H1 (cell line): ENCODE measurements around the gene FAM210A. TPM values are rescaled to one million over a fixed set of nuclear protein-coding genes. Genes with fewer than 3 reads are reported as not detected.

Experiments
- CTCF ChIA-PET: fragments of 300-600 bp; sonication (Branson Sonifier 250); formaldehyde crosslinking; loops from one replicate; lab custom pipeline; 2021; ENCODE audit not compliant: partially characterized antibody; lab: Charles Lee
- POLR2A ChIA-PET: fragments of 300-600 bp; sonication (Branson Sonifier 250); formaldehyde crosslinking; loops from one replicate; lab custom pipeline; 2021; ENCODE audit warnings: inconsistent platforms; ENCODE audit not compliant: partially characterized antibody; lab: Charles Lee
- DNase-seq, 2 experiments: peaks; one replicate each; pipeline versions ENCODE4 v3.0.0 to v3.0.0-alpha.2; 2010 to 2022; ENCODE audit warnings: low spot score in 2 of 2, low read depth in 1 of 2, mixed read lengths in 1 of 2
- FAIRE-seq: peaks from 2 replicates; lab custom pipeline; 2011; peaks lifted over from hg19 to GRCh38; lab: Jason Lieb, UNC
- H2AFZ ChIP-seq: 2 replicates; pipeline ENCODE4 v1.8.1; 2012; ENCODE audit warnings: low read length, inconsistent platforms
- H2AK5ac ChIP-seq: 2 replicates; pipeline ENCODE4 v1.6.1; 2013; ENCODE audit warnings: low read depth, low read length
- H2BK120ac ChIP-seq: replicated peaks from 2 replicates; pipeline ENCODE3; 2013; ENCODE audit warnings: low read depth, low read length, inconsistent platforms
- H2BK12ac ChIP-seq: 2 replicates; pipeline ENCODE4 v1.6.1; 2013; ENCODE audit warnings: low read depth, low read length
- H2BK15ac ChIP-seq: 2 replicates; pipeline ENCODE4 v1.6.1; 2013; ENCODE audit warnings: low read length
- H2BK20ac ChIP-seq: 2 replicates; pipeline ENCODE4 v1.6.1; 2013; ENCODE audit warnings: low read length
- H2BK5ac ChIP-seq: 2 replicates; pipeline ENCODE4 v1.6.1; 2013; ENCODE audit warnings: low read depth, low read length
- H3K14ac ChIP-seq: 2 replicates; pipeline ENCODE4 v1.6.1; 2013; ENCODE audit warnings: inconsistent platforms; ENCODE audit not compliant: insufficient read length
- H3K18ac ChIP-seq: 2 replicates; pipeline ENCODE4 v1.6.1; 2013; ENCODE audit warnings: low read length; ENCODE audit errors: extremely low read depth
- H3K23ac ChIP-seq: 2 replicates; pipeline ENCODE4 v1.6.1; 2013; ENCODE audit warnings: inconsistent platforms; ENCODE audit not compliant: insufficient read length
- H3K23me2 ChIP-seq: 2 replicates; pipeline ENCODE4 v1.6.1; 2013; ENCODE audit warnings: low read depth, low read length
- H3K27ac ChIP-seq: 2 replicates; pipeline ENCODE4 v1.6.1; 2011; ENCODE audit warnings: low read depth, low read length, inconsistent platforms
- H3K27me3 ChIP-seq, 4 experiments: replicated peaks in 1 of 4; 1 replicate in 1 of 4; 2 replicates in 3 of 4; pipeline versions ENCODE4 v1.6.1 to v1.8.1; 2011 to 2013; ENCODE audit warnings: low read length in 3 of 4, mild to moderate bottlenecking in 3 of 4, inconsistent platforms in 2 of 4, mixed read lengths in 2 of 4, moderate library complexity in 1 of 4; ENCODE audit not compliant: control insufficient read depth in 3 of 4, insufficient read depth in 3 of 4; ENCODE audit errors: extremely low read depth in 1 of 4
- H3K36me3 ChIP-seq, 4 experiments: 2 replicates each; pipeline versions ENCODE4 v1.6.1 to v1.8.1; 2011 to 2013; ENCODE audit warnings: mild to moderate bottlenecking in 4 of 4, low read length in 3 of 4, moderate library complexity in 2 of 4, control low read depth in 1 of 4, inconsistent platforms in 1 of 4; ENCODE audit not compliant: insufficient read depth in 4 of 4, control insufficient read depth in 2 of 4
- H3K4ac ChIP-seq: replicated peaks from 2 replicates; pipeline ENCODE3; 2013; ENCODE audit warnings: low read length, low read depth, mixed read lengths, inconsistent platforms; ENCODE audit not compliant: insufficient read length
- H3K4me1 ChIP-seq, 4 experiments: replicated peaks in 1 of 4; 1 replicate in 1 of 4; 2 replicates in 3 of 4; pipeline versions ENCODE4 v1.6.1 to v1.8.1; 2011 to 2013; ENCODE audit warnings: low read length in 3 of 4, inconsistent platforms in 2 of 4, mixed read lengths in 1 of 4; ENCODE audit not compliant: insufficient read depth in 4 of 4, control insufficient read depth in 3 of 4
- H3K4me2 ChIP-seq, 2 experiments: 2 replicates each; pipeline versions ENCODE4 v1.6.1 to v1.8.1; 2011 to 2013; ENCODE audit warnings: low read depth in 2 of 2, low read length in 2 of 2, control low read depth in 1 of 2, inconsistent platforms in 1 of 2, mild to moderate bottlenecking in 1 of 2; ENCODE audit not compliant: insufficient read depth in 1 of 2
- H3K4me3 ChIP-seq, 4 experiments: fragments of 200-600, 300-600 bp in 1 of 4; sonication (generic), shearing (Covaris generic), sonication (Bioruptor Twin) in 1 of 4; 2 replicates each; pipeline versions ENCODE4 v1.5.1 to v1.8.1; 2011 to 2016; ENCODE audit warnings: low read length in 4 of 4, low read depth in 3 of 4, control low read depth in 2 of 4, inconsistent platforms in 2 of 4, mild to moderate bottlenecking in 2 of 4, mixed read lengths in 1 of 4, moderate library complexity in 1 of 4; ENCODE audit not compliant: insufficient read depth in 2 of 4; ENCODE audit errors: extremely low read depth in 1 of 4
- H3K56ac ChIP-seq: replicated peaks from 2 replicates; pipeline ENCODE3; 2013; ENCODE audit warnings: low read depth, mild to moderate bottlenecking, mixed read lengths, low read length, inconsistent platforms; ENCODE audit not compliant: insufficient read length
- H3K79me1 ChIP-seq: 2 replicates; pipeline ENCODE4 v1.6.1; 2013; ENCODE audit warnings: low read depth, low read length, control low read depth
- H3K79me2 ChIP-seq, 2 experiments: 2 replicates each; pipeline versions ENCODE4 v1.6.1 to v1.8.1; 2012 to 2013; ENCODE audit warnings: low read length in 2 of 2, mild to moderate bottlenecking in 2 of 2, inconsistent platforms in 1 of 2; ENCODE audit not compliant: insufficient read depth in 2 of 2, control insufficient read depth in 1 of 2
- H3K9ac ChIP-seq, 4 experiments: replicated peaks in 1 of 4; 1 replicate in 1 of 4; 2 replicates in 3 of 4; pipeline versions ENCODE4 v1.6.1 to v1.8.1; 2011 to 2013; ENCODE audit warnings: low read depth in 3 of 4, low read length in 3 of 4, control low read depth in 2 of 4, mild to moderate bottlenecking in 2 of 4, moderate library complexity in 2 of 4, inconsistent platforms in 1 of 4; ENCODE audit errors: extremely low read depth in 1 of 4
- H3K9me3 ChIP-seq, 2 experiments: 2 replicates each; pipeline versions ENCODE4 v1.6.1 to v1.8.1; 2012 to 2013; ENCODE audit warnings: mild to moderate bottlenecking in 2 of 2, moderate library complexity in 2 of 2, control low read depth in 1 of 2, inconsistent platforms in 1 of 2, low read depth in 1 of 2, low read length in 1 of 2, mixed read lengths in 1 of 2; ENCODE audit not compliant: insufficient read depth in 2 of 2
- H4K20me1 ChIP-seq, 2 experiments: replicated peaks in 1 of 2; 2 replicates each; pipeline versions ENCODE3 to v1.8.1; 2011 to 2013; ENCODE audit warnings: inconsistent platforms in 2 of 2, low read length in 2 of 2, mild to moderate bottlenecking in 1 of 2; ENCODE audit not compliant: insufficient read depth in 2 of 2, control insufficient read depth in 1 of 2
- H4K5ac ChIP-seq: 2 replicates; pipeline ENCODE4 v1.6.1; 2013; ENCODE audit warnings: low read length, low read depth, mixed read lengths, inconsistent platforms; ENCODE audit not compliant: insufficient read length
- H4K8ac ChIP-seq: 2 replicates; pipeline ENCODE4 v1.8.0; 2013; ENCODE audit warnings: mild to moderate bottlenecking, moderate library complexity, low read length, inconsistent platforms; ENCODE audit not compliant: insufficient read depth; ENCODE audit errors: extremely low read depth
- H4K91ac ChIP-seq: replicated peaks from 2 replicates; pipeline ENCODE3; 2013; ENCODE audit warnings: low read length, mixed read lengths, inconsistent platforms; ENCODE audit not compliant: insufficient read length
- BACH1 ChIP-seq: IDR thresholded peaks from 2 replicates; pipeline ENCODE4 v1.6.1; 2012; ENCODE audit warnings: low read length, improper control_type of control experiment
- EZH2 ChIP-seq: fragments of 200-600 bp; sonication (generic); IDR thresholded peaks from 2 replicates; pipeline ENCODE4 v1.7.1; 2012; ENCODE audit warnings: low read depth, mild to moderate bottlenecking, moderate library complexity, low read length, inconsistent platforms; ENCODE audit not compliant: severe bottlenecking
- GABPA ChIP-seq: IDR thresholded peaks from 2 replicates; pipeline ENCODE4 v1.6.1; 2011; ENCODE audit warnings: mild to moderate bottlenecking, low read length, moderate library complexity, borderline replicate concordance; ENCODE audit not compliant: insufficient read depth
- HDAC6 ChIP-seq: IDR thresholded peaks from one replicate; pipeline ENCODE4 v1.7.1; 2012; ENCODE audit warnings: low read depth, mild to moderate bottlenecking, inconsistent platforms, low read length, moderate library complexity
- JUN ChIP-seq: IDR thresholded peaks from 2 replicates; pipeline ENCODE4 v1.6.1; 2011; ENCODE audit warnings: low read depth, mild to moderate bottlenecking, improper control_type of control experiment, low read length
- JUND ChIP-seq: IDR thresholded peaks from 2 replicates; pipeline ENCODE4 v1.6.1; 2011; ENCODE audit warnings: mild to moderate bottlenecking, improper control_type of control experiment, low read length
- RFX5 ChIP-seq: IDR thresholded peaks from 2 replicates; pipeline ENCODE4 v1.6.1; 2011; ENCODE audit warnings: low read depth, low read length, improper control_type of control experiment, borderline replicate concordance
- SUZ12 ChIP-seq: fragments of 200-600 bp; sonication (generic); IDR thresholded peaks from 2 replicates; pipeline ENCODE4 v1.6.1; 2012; ENCODE audit warnings: mild to moderate bottlenecking, inconsistent platforms, low read length, moderate library complexity, mixed read lengths
- ZNF274 ChIP-seq: IDR thresholded peaks from 2 replicates; pipeline ENCODE4 v1.7.0; 2012; ENCODE audit warnings: low read length, borderline replicate concordance; ENCODE audit errors: extremely low read depth
- WGBS, 2 experiments: shearing (Covaris generic) in 1 of 2; methylation state at CpG; one replicate each; pipeline versions ENCODE4 v1.1.6 to v1.1.7; 2013 to 2015; ENCODE audit warnings: low lambda C conversion rate in 2 of 2, mixed read lengths in 2 of 2, inconsistent platforms in 1 of 2, low coverage in 1 of 2, missing lambda C conversion rate in 1 of 2; ENCODE audit not compliant: insufficient replicate concordance in 2 of 2, insufficient coverage in 1 of 2, insufficient read length in 1 of 2; ENCODE audit errors: extremely low coverage in 1 of 2, missing lambda C conversion rate in 1 of 2; 5-methylcytosine and 5-hydroxymethylcytosine counted together
- polyA plus RNA-seq, 7 experiments: library from polyadenylated mRNA; depleted of rRNA in 3 of 7; stranded (reverse) in 5 of 7; unstranded in 2 of 7; fragments of >200 nt in 5 of 7; fragments of 200-250 nt in 2 of 7; gene quantifications; 1 replicate in 5 of 7; 2 replicates in 1 of 7; 4 replicates in 1 of 7; pipeline versions ENCODE4 v1.2.1 to v1.2.3, GENCODE V29; 2011 to 2013; ENCODE audit warnings: missing spikeins in 2 of 7, mixed read lengths in 2 of 7
- total RNA-seq: library from RNA; stranded (reverse); fragmentation: NEBNext Ultra II Directional; extraction: Animal tissue kit (Norgen Biotek cat#: 25700); gene quantifications from 2 replicates; pipeline ENCODE4 v1.2.1, GENCODE V29; 2021
- TF ChIP-seq, protein P1 (sequence below): IDR thresholded peaks from 2 replicates; pipeline ENCODE4 v1.6.1; 2012; ENCODE audit warnings: inconsistent platforms
- TF ChIP-seq, protein P2 (sequence below): IDR thresholded peaks from 2 replicates; pipeline ENCODE4 v1.6.1; 2011; ENCODE audit warnings: low read length, improper control_type of control experiment

The FAM210A gene
- total and polyA plus RNA-seq, 2 of the 8 experiments (the other 6 are each of a cell fraction or from before 2014, with no cell fraction given) = 8.2 to 25.4 TPM

DNA sequence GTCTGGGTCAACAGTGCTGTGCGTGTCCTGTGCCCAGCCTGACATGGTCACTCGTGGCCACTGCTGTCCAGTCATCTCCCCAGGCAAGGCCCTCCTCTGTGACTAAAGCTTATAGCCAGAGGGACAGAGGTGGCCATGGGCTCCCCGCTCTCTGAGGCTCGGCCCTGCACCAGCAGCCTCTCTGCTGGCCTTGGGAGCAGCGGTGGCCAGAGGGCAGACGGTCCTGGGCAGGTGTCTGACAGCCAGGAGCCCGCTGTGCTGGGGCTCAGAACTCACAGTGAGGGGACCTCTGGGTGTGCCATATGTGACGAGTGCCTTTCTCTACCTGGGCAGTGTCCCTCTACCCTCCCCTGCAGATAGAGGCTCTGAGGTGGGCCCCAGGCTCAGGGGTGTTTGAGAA is 98.7 kb downstream of the FAM210A start:
- Histone ChIP-seq H4K8ac (no peak overlapping the region), H3K18ac (no peak overlapping the region), H2BK15ac (no peak overlapping the region; the same call in 1 of the 2 replicates), H2AK5ac (no peak overlapping the region), H3K27me3 (no peaks in the 10 kb centered on the region), H2BK12ac (no peak overlapping the region), H4K91ac (no peak overlapping the region), H3K14ac (no peak overlapping the region), H2BK5ac (no peak overlapping the region), H3K36me3 (no peaks in the 10 kb centered on the region), H3K23ac (no peak overlapping the region), H3K4me1 (peaks cover 0 to 5% (median 4%) of the 10 kb centered on the region in 4 experiments; a peak in 4 of 7 replicates), H2BK120ac (no peak overlapping the region), H4K5ac (no peak overlapping the region), H3K23me2 (no peaks in the 10 kb centered on the region), H3K4ac (no peak overlapping the region), H3K4me2 (no peak overlapping the region), H3K9ac (no peak overlapping the region), H3K4me3 (no peak overlapping the region), H3K79me1 (no peaks in the 10 kb centered on the region), H4K20me1 (no peaks in the 10 kb centered on the region), H2AFZ (no peak overlapping the region), H3K9me3 (no peaks in the 10 kb centered on the region), H3K79me2 (no peaks in the 10 kb centered on the region), H3K27ac (no peak overlapping the region), H3K56ac (no peak overlapping the region), H2BK20ac (no peak overlapping the region)
- 90% methylated on average over 8 of the region's 8 CpGs; no CpG with 5 or more reads in 1 of the 2 experiments for WGBS, 2 experiments
- TF ChIP-seq JUN = no peak
- TF ChIP-seq RFX5 = no peak
- TF ChIP-seq ZNF274 = no peak
- no peak for TF ChIP-seq HDAC6
- no peak for TF ChIP-seq GABPA
- TF ChIP-seq SUZ12 = no peak
- TF ChIP-seq, protein P1, sequence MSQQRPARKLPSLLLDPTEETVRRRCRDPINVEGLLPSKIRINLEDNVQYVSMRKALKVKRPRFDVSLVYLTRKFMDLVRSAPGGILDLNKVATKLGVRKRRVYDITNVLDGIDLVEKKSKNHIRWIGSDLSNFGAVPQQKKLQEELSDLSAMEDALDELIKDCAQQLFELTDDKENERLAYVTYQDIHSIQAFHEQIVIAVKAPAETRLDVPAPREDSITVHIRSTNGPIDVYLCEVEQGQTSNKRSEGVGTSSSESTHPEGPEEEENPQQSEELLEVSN = no peak
- TF ChIP-seq JUND = no peak
- TF ChIP-seq, protein P2, sequence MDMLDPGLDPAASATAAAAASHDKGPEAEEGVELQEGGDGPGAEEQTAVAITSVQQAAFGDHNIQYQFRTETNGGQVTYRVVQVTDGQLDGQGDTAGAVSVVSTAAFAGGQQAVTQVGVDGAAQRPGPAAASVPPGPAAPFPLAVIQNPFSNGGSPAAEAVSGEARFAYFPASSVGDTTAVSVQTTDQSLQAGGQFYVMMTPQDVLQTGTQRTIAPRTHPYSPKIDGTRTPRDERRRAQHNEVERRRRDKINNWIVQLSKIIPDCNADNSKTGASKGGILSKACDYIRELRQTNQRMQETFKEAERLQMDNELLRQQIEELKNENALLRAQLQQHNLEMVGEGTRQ = no peak
- TF ChIP-seq BACH1 = no peak
- no peak for TF ChIP-seq EZH2
- ChIA-PET POLR2A (no interaction called here), CTCF (interaction anchor here (1.2 to 4.5 kb wide), 3 partner anchors 8 to 70 kb away, joined by 3 to 47 read pairs (median 5); no protein-coding TSS in a partner anchor)
- no peak for DNase-seq
- FAIRE-seq = no peak
